Measurements from ENCODE around the gene RITA1.
"Not testable (repeated sequence)": the region's sequence is repeated elsewhere in the genome, so short reads cannot be mapped to it uniquely, and the experiment has no call there.

The RITA1 gene

GRCh38 chr12:113185180-113186032, at the start of gene RITA1, which contains the start of gene DDX54:
TSS of gene RITA1 (plus strand) at chr12:113185721. CDS start at chr12:113186747, 1,026 bp downstream.
TSS of gene DDX54 (minus strand) at chr12:113185478. CDS start at chr12:113185451, 27 bp downstream.
- peak within 1 kb of the TSS; percentile 75 for H3K4me3 ChIP-seq (ENCODE audit: low read depth, low read length)
- TF ChIP-seq CTCF (IDR thresholded peaks at IDR 0.05; ENCODE audit: low read depth, low read length, missing control alignments) = no peak
- DNase-seq (ENCODE audit: low read depth) = peak; percentile 58

- no peak for TF ChIP-seq CTCF (IDR thresholded peaks at IDR 0.05; ENCODE audit: low read depth, low read length, missing control alignments)
- H3K4me3 ChIP-seq (ENCODE audit: low read depth, low read length) = no peak overlapping the region
- no peak for DNase-seq (ENCODE audit: low read depth)
These were observed 49.2 kb upstream of the RITA1 start for GRCh38 chr12:113136128-113136989.

GRCh38 chr12:113136990-113137511, 48.5 kb upstream of the RITA1 start:
- no peak for TF ChIP-seq CTCF (IDR thresholded peaks at IDR 0.05; ENCODE audit: low read depth, low read length, missing control alignments)
- no peak for DNase-seq (ENCODE audit: low read depth)
- H3K4me3 ChIP-seq (ENCODE audit: low read depth, low read length) = no peak overlapping the region

- no peak for TF ChIP-seq CTCF (IDR thresholded peaks at IDR 0.05; ENCODE audit: low read depth, low read length, missing control alignments)
- no peak overlapping the region for H3K4me3 ChIP-seq (ENCODE audit: low read depth, low read length)
- DNase-seq (ENCODE audit: low read depth) = no peak
These were observed 47.4 kb upstream of the RITA1 start for GRCh38 chr12:113137861-113138783.

GRCh38 chr12:113138826-113139225, 46.7 kb upstream of the RITA1 start:
- no peak for DNase-seq (ENCODE audit: low read depth)
- no peak overlapping the region for H3K4me3 ChIP-seq (ENCODE audit: low read depth, low read length)
- no peak for TF ChIP-seq CTCF (IDR thresholded peaks at IDR 0.05; ENCODE audit: low read depth, low read length, missing control alignments)

GRCh38 chr12:113140706-113141105, 44.8 kb upstream of the RITA1 start:
- DNase-seq (ENCODE audit: low read depth) = no peak
- TF ChIP-seq CTCF (IDR thresholded peaks at IDR 0.05; ENCODE audit: low read depth, low read length, missing control alignments) = no peak
- H3K4me3 ChIP-seq (ENCODE audit: low read depth, low read length) = no peak overlapping the region

GRCh38 chr12:113141716-113142115, 43.8 kb upstream of the RITA1 start:
- not testable (repeated sequence) for H3K4me3 ChIP-seq (ENCODE audit: low read depth, low read length); DNase-seq (ENCODE audit: low read depth)
